ENCODE data around the gene ABCC11. TPM values are rescaled to one million over a fixed set of nuclear protein-coding genes. Genes with fewer than 3 reads are reported as not detected.

Gene ABCC11
- total RNA-seq, 4 donors from 2014 or later, result 0.13 TPM; not detected in 3

GRCh38 chr16:48146710-48147109, 100.6 kb downstream of the ABCC11 start:
- H3K4me3 ChIP-seq, result no peak overlapping the region
- in situ Hi-C loops (cut with MboI; ENCODE audit: low sequenced_read_pairs in 4 of 4), result no loop called here
- TF ChIP-seq, protein P1, sequence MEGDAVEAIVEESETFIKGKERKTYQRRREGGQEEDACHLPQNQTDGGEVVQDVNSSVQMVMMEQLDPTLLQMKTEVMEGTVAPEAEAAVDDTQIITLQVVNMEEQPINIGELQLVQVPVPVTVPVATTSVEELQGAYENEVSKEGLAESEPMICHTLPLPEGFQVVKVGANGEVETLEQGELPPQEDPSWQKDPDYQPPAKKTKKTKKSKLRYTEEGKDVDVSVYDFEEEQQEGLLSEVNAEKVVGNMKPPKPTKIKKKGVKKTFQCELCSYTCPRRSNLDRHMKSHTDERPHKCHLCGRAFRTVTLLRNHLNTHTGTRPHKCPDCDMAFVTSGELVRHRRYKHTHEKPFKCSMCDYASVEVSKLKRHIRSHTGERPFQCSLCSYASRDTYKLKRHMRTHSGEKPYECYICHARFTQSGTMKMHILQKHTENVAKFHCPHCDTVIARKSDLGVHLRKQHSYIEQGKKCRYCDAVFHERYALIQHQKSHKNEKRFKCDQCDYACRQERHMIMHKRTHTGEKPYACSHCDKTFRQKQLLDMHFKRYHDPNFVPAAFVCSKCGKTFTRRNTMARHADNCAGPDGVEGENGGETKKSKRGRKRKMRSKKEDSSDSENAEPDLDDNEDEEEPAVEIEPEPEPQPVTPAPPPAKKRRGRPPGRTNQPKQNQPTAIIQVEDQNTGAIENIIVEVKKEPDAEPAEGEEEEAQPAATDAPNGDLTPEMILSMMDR (IDR thresholded peaks at IDR 0.05 in 4 of 5, conservative IDR thresholded peaks at IDR 0.05 in 1 of 5), result no peak
- no peak for TF ChIP-seq POLR2A (IDR thresholded peaks at IDR 0.05)
- no peaks in the 10 kb centered on the region for H3K36me3 ChIP-seq
- peaks cover 0 to 10% (median 0%) of the 10 kb centered on the region in 3 donors for H3K9me3 ChIP-seq
- no peaks in the 10 kb centered on the region for H3K4me1 ChIP-seq
- no peaks in the 10 kb centered on the region for H3K27me3 ChIP-seq
- no peak for ATAC-seq
- intact Hi-C loops (cut with DNase I; ENCODE audit: low total_unique reads), result no loop called here
- H3K27ac ChIP-seq, result no peak overlapping the region
- no peak for DNase-seq

- TF ChIP-seq POLR2A (IDR thresholded peaks at IDR 0.05), result no peak
- TF ChIP-seq, protein P1 (IDR thresholded peaks at IDR 0.05 in 4 of 5, conservative IDR thresholded peaks at IDR 0.05 in 1 of 5), result no peak
- in situ Hi-C loops (cut with MboI; ENCODE audit: low sequenced_read_pairs in 4 of 4) (no loop called here), intact Hi-C loops (cut with DNase I; ENCODE audit: low total_unique reads) (no loop called here)
- Histone ChIP-seq H3K27ac (no peak overlapping the region), H3K27me3 (no peaks in the 10 kb centered on the region), H3K36me3 (no peaks in the 10 kb centered on the region), H3K4me1 (no peaks in the 10 kb centered on the region), H3K4me3 (no peak overlapping the region), H3K9me3 (peaks cover 0 to 10% (median 0%) of the 10 kb centered on the region in 3 donors)
- no peak for ATAC-seq
- no peak for DNase-seq
These were observed 101.2 kb downstream of the ABCC11 start for GRCh38 chr16:48146131-48146530.

- ATAC-seq (no peak), DNase-seq (no peak)
- in situ Hi-C loops (cut with MboI; ENCODE audit: low sequenced_read_pairs in 4 of 4), result no loop called here
- Histone ChIP-seq H3K4me1 (no peaks in the 10 kb centered on the region), H3K9me3 (peaks cover 0 to under 1% (median 0%) of the 10 kb centered on the region in 3 donors), H3K36me3 (no peaks in the 10 kb centered on the region), H3K27ac (no peak overlapping the region), H3K4me3 (no peak overlapping the region), H3K27me3 (no peaks in the 10 kb centered on the region)
- TF ChIP-seq, protein P1 (IDR thresholded peaks at IDR 0.05 in 4 of 5, conservative IDR thresholded peaks at IDR 0.05 in 1 of 5), result no peak
- no peak for TF ChIP-seq POLR2A (IDR thresholded peaks at IDR 0.05)
- intact Hi-C loops (cut with DNase I; ENCODE audit: low total_unique reads), result no loop called here
These were observed 103.4 kb downstream of the ABCC11 start for GRCh38 chr16:48143812-48144368.

DNA sequence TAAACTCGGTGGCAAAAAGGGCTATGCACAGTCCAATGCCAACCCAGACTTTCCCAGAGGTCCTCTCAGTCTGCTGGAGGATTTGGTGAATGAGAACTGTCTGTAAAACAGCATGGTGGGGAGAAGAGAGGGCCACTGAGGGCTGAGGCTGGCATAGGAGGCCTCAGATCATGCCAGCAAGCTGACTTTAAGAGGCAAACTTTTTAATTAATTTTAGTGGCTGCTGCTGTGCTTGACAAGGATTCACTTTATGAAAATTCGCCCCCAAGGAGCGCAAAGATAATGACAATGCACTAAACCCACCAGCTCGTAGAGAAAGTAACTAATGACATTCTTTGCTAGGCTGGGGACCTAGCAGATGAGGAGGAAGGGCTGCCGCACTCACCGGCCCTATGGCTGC, 106.5 kb downstream of the ABCC11 start:
- no peaks in the 10 kb centered on the region for H3K9me3 ChIP-seq
- DNase-seq (no peak), ATAC-seq (no peak)
- H3K4me3 ChIP-seq, result no peak overlapping the region
- no peak for TF ChIP-seq POLR2A (IDR thresholded peaks at IDR 0.05)
- TF ChIP-seq, protein P1 (IDR thresholded peaks at IDR 0.05 in 4 of 5, conservative IDR thresholded peaks at IDR 0.05 in 1 of 5), result no peak
- H3K4me1 ChIP-seq, result peaks cover 19 to 22% of the 10 kb centered on the region in 2 donors
- H3K27ac ChIP-seq, result no peak overlapping the region
- H3K27me3 ChIP-seq, result no peaks in the 10 kb centered on the region
- in situ Hi-C loops (cut with MboI; ENCODE audit: low sequenced_read_pairs in 4 of 4), result no loop called here
- intact Hi-C loops (cut with DNase I; ENCODE audit: low total_unique reads), result no loop called here
- no peaks in the 10 kb centered on the region for H3K36me3 ChIP-seq

- H3K27me3 ChIP-seq, result no peaks in the 10 kb centered on the region
- no peak for ATAC-seq
- H3K4me1 ChIP-seq, result peaks cover 19 to 22% of the 10 kb centered on the region in 2 donors
- intact Hi-C loops (cut with DNase I; ENCODE audit: low total_unique reads) (no loop called here), in situ Hi-C loops (cut with MboI; ENCODE audit: low sequenced_read_pairs in 4 of 4) (no loop called here)
- H3K4me3 ChIP-seq, result no peak overlapping the region
- TF ChIP-seq, protein P1 (IDR thresholded peaks at IDR 0.05 in 4 of 5, conservative IDR thresholded peaks at IDR 0.05 in 1 of 5), result no peak
- no peak for TF ChIP-seq POLR2A (IDR thresholded peaks at IDR 0.05)
- DNase-seq, result no peak
- H3K36me3 ChIP-seq, result no peaks in the 10 kb centered on the region
- no peak overlapping the region for H3K27ac ChIP-seq
- H3K9me3 ChIP-seq, result no peaks in the 10 kb centered on the region
These were observed 107.8 kb downstream of the ABCC11 start for GRCh38 chr16:48139517-48139916.

All from gastrocnemius medialis (tissue), 4 donors.